HG02588 (cell line): ENCODE measurements around the gene SLC6A13.

Experiments
- ATAC-seq: cut with Tn5 transposase; IDR thresholded peaks from one replicate; pipeline ENCODE4 v1.9.1; 2021; ENCODE audit warnings: mild to moderate bottlenecking, moderate library complexity; ENCODE audit not compliant: unreplicated experiment

SLC6A13 gene

DNA sequence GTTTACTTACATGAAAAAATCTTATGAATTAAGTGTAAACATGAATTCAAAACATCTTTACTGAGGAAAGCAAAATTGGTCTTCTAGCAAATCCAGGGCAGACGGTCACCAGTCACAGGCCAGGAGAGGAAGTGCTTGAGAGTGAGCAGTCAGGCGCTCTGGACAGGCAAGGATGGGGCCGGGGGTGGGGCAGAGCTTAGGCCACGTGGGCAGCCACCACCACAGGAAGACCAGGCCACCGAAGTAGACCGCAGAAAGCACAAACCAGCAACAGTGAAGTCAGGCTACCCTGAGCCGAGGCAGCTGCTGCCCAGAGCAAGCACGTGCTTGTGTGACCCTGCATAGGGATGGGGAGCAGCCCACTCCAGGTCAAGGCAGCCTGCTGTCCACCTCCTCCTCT is 82.2 kb downstream of the SLC6A13 start:
- no peak for ATAC-seq

GRCh38 chr12:179885-180284 is 82.8 kb downstream of the SLC6A13 start:
- no peak for ATAC-seq

DNA sequence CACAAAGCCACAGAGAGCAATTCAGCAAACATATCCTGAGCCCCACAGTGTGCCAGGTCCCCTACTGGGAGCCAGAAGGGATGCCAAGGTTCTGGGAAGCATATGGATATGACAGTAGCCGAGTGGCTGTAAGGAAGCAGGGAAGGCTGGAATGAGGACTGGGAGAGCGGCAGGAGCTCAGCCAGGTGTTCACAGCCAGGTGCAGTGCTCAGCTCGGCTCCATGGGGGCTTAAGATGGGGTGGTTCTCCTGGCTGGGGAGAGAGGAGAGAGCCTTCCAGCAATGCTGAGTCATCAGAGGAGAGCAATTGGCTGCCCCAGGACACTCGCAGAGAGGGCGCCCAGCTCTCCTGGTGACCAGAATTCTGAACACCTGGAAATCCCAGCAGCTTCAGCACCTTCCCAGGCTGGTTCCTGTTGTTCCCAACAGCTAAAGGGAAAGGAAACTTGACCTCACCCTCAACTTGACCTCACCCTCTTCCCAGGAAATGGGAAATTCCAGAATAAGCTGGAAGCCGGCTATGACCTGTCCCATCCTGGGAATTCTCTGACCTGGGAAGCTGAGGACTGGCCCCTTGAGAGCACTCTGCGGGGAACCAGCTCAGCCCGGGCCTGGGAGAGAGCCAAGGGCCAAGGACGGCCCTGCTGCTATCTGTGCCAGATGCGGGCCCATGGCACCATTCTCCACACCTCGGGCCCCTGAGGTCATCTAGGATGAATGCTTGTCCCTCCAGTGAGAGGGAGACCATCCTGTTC is 83.3 kb downstream of the SLC6A13 start:
- no peak for ATAC-seq

- ATAC-seq, result no peak
Observed at GRCh38 chr12:178829-179109, 83.9 kb downstream of the SLC6A13 start.

GRCh38 chr12:177980-178828 is 84.4 kb downstream of the SLC6A13 start:
- ATAC-seq, result no peak

- no peak for ATAC-seq
Observed at GRCh38 chr12:177336-177979, 85.2 kb downstream of the SLC6A13 start.

- no peak for ATAC-seq
Observed at GRCh38 chr12:176321-177181, 86.1 kb downstream of the SLC6A13 start.

DNA sequence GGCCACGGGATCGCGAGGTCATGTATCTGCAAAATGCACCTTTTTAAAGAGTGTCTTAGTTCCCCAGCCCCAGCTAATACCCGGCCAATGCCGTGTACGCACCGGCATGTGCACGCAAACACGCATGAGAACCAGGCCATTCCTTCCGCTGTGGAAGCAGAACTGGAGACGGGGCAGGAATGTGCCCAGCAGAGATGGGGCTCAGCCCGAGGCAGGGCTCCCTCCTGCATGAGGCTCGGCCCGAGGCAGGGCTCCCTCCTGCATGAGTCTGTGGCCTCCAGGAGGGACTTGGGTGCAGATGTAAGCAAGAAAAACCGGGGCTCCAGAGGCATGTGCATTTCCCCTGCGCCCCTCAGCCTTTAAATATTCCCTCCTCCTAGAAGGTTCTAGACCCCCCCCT is 86.9 kb downstream of the SLC6A13 start:
- no peak for ATAC-seq

DNA sequence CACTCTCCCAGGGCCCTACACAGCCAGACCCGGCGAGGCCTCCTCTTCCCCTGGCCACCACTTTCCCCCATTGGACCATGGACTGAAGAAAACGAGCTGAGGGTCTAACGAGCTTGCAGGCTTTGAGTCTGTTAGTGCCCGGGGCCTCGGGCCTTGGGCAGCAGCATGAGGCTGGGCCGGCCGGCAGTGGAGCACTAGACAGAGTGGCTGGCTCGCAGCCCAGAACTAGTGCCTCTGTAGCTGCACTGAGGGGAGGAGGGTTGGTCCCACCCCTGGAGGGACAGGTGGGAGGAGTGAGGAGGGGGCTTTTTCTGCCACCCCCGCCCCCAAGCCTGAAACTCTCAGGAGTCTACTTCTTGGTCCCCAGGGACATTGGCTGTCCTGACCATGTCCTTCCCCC is 87.4 kb downstream of the SLC6A13 start:
- ATAC-seq, result no peak

DNA sequence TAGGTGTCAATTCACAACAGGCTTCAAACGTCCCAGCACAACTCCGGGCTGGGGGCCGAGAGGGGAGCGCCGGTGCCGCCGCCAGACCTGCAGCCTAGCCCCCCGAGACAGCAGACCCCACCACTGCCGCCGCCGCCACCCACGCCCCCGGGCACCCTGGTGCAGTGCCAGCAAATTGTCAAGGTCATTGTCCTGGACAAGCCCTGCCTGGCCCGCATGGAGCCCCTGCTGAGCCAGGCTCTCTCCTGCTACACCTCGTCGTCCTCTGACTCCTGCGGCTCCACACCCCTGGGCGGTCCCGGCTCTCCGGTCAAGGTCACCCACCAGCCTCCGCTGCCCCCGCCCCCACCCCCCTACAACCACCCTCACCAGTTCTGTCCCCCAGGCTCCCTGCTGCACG is 88.0 kb downstream of the SLC6A13 start:
- no peak for ATAC-seq

DNA sequence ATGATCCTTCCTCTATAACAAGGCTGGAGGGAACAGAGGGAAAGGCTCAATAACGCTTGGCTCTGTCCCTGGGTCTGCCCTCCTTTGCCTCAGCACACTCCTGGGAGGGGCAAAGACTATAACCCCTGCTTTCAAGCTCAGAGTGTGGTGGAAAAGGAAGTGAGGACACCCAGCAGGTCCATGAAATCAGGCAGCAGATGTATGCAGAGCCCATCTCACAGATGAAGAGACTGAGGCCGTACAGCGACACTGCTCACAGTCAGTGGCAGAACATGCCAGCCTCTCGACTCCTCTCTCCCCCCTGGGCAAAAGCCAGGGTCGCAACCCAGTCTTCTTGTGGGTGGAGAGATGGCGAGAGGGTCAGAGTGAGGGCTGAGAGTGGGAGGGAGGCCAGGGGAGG is 88.5 kb downstream of the SLC6A13 start:
- no peak for ATAC-seq

DNA sequence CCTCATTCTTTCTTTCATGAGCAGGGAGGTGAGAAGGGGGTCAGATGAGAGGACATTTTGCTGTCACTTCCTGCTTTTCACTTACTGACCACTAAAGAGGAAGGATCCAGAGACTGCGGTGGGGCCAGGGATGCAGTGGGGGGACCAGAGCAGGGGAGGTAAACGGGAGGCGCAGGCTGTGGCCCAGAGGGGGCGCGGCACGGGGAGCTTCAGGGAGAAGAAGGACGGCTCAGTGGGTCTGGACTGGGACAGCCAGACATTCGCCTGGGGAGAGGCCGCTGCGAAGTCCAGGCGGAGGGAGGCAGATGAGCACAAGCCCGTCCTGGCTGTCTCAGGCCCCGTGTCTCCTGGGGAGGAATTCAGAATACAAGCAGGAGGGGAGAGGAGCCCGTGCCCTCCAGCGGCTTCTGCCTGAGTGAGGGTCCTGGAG is 89.9 kb downstream of the SLC6A13 start:
- ATAC-seq, result no peak

- ATAC-seq, result no peak
Observed at GRCh38 chr12:171743-172676, 90.6 kb downstream of the SLC6A13 start.

- no peak for ATAC-seq
Observed at GRCh38 chr12:171276-171675, 91.4 kb downstream of the SLC6A13 start.
